ACHN (cell line): ENCODE measurements around the gene MED31.

Experiments
- DNase-seq: peaks from one replicate; pipeline ENCODE4 v3.0.0-alpha.2; 2015
- in situ Hi-C: cut with HindIII; loops from 2 replicates; pipeline ENCODE4 v1.10.0; 2017; ENCODE audit warnings: low sequenced_read_pairs, low pct_ligation_motif_present, low pct_unique_long_range_greater_than_20kb

Gene MED31

GRCh38 chr17:6638046-6638908, 13.1 kb downstream of the MED31 start:
- DNase-seq, result no peak
- in situ Hi-C loops, result no loop called here

DNA sequence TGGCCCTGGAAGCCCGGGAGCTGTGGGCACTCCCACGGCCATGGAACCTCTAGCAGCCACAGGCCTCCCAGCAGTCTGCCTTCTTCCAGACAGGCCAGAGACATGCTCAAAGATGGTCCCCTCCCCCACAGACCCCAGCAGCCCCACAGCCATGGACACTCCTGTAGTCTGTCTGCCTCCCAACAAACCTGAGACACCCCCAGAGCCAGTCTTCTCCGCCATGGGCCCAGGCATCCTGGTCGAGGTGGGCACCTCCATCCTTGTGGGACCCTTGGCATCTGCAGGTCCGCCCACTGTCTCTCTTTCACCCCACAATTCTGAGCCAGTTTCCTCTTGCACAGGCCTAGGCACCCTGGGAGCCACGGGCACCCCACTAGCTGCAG, 14.0 kb downstream of the MED31 start:
- no peak for DNase-seq
- in situ Hi-C loops, result no loop called here

DNA sequence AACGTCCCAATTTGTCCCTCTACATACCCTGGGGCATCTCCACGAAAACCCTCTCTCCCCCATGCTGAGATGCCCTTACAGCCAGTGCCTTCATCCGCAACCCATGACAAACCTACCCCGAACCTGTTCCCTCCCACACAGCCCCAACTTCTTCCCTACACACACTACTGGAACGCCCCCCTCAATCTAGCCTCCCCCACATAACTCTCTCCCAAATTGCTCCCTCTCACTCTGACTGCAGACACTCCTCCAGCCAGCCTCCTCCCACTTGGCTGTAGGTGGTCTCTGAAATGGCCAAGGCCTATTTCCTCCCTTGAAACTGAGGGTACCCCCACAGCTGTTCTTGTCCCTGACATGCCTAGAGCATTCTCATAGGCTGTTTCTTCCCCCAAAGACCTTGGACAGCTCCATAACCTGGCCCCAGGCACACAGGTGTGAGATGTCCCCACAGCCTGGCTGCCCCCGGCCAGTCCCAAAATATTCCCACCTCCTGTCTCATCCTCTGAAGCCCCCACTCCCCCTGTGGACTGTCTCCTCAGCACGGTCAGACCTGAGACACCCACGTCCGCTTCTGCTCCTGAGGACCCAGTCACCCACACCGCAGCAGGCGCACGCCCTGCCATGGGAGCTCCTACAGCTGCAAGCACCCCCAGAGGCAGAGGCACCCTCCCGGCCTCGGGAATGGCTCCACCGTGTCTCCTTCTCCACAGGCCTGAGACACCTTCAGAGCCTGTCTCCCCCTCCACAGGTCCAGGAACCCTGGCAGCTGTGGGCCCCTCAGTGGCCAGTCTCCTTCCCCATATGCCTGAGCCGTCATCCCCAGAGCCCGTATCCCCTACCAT, 14.6 kb downstream of the MED31 start:
- in situ Hi-C loops, result no loop called here
- DNase-seq, result no peak

DNA sequence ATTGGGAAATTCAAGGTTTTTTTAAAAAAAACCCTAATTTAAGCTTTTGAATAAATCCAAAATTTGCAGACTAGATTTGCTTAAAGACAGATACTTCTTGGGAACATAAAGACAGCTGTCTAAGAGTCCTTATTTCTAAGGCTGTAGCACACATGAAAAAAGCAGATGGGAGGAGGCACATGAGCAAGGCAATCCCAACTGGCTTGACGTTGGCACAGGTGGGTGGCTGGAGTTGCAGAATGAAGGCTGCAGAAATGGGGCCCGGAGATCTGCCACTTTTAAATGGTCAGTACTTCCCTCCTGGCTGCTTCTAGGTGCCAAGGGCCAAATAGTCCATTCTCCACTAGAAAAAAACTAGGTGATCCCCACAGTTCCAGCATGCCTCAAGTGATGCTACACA, 15.3 kb downstream of the MED31 start:
- no peak for DNase-seq
- in situ Hi-C loops, result no loop called here

DNA sequence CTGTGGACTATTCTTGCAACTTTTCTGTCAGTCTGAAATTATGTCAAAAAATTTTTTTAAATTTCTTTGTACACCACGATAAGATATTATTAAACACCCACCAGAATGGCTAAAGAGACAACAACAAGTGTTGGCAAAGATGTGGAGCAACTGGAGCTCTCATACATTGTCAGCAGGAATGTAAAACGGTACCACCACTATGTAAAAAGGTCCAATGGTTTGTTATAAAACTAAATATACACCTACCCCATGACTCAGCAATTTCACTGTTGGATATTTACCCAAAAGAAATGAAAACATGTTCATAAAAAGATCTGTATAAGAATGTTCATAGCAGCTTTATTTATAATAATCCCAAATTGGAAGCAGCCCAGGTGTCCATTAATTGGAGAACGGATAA, 18.1 kb downstream of the MED31 start:
- no peak for DNase-seq
- in situ Hi-C loops, result no loop called here

DNA sequence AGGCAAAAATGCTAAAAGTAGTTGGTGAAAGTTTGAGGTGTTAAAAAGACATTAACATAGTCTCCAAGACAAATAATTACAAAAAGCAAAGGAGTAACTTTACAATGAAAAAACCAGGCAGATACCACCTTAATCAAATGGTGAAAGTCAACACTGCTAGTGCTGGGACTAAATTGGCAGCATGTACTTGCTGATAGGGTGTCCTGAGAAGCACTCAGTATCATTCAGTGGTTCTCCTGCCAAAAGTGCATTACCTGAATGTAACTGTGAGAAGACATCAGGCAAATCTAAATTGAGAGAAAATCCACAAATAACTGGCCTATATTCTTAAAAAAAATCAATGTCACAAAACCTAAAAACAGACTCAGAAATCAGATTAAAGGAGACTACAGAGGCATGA, 18.9 kb downstream of the MED31 start:
- in situ Hi-C loops, result no loop called here
- DNase-seq, result no peak

DNA sequence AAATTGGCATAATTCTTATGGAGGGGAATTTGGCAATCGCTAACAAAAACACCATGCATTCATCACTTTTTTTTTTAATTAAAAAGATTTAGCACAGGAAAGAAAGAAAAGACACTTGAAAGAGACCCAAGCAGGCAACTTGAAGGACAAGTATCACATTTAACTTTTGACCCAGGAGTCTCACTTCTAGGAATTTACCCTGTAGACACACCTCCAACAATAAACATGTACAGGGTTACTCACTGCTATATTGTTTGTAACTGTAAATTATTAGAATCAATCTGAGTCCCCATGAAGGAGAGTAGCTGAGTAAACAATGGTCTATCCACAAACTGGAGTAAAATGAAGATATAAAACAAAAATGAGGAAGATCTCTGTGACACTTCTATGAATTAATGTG, 21.0 kb downstream of the MED31 start:
- in situ Hi-C loops, result no loop called here
- DNase-seq, result no peak

GRCh38 chr17:6627019-6627418, 24.4 kb downstream of the MED31 start:
- in situ Hi-C loops, result no loop called here
- DNase-seq, result peak; percentile 25

DNA sequence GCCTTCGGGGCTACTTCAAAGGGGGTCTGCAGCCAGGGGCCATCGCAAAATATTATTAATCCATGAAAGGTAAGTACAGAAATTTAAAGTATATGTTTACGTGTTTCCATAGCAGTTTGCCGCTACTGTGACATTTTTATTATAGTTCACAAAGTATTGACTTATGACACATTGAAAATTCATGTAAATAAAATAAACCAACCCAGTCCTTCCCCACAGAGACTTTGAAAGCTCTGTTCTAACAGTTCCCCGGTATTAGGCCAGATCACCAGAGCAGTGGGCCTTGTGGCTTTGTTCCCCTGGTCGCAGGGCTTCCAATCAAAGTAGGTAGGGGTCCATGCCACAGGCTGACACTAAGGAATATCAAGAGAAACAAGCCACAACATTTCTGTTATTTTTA, 24.8 kb downstream of the MED31 start:
- in situ Hi-C loops, result no loop called here
- no peak for DNase-seq

DNA sequence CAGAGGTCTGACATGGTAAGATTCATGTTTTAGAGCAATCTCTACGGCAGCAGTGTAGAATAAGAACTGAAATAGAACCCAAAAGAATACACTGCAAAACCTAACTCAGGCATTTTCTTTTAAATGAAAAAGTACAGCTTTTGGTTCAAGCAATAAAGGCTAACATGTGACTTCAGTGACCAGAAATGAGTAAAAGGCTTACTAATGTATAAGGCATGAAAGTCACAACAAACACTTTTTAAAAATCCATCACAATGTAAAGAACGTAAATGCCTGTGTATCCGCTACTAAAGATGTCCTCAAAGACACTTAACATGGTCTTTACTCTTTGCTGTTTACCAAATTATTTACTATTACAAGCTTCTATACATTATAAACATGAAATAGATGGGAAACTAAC, 27.5 kb downstream of the MED31 start:
- in situ Hi-C loops, result no loop called here
- no peak for DNase-seq

GRCh38 chr17:6611231-6611630, 40.2 kb downstream of the MED31 start:
- in situ Hi-C loops, result no loop called here
- DNase-seq, result no peak

GRCh38 chr17:6610011-6610410, 41.4 kb downstream of the MED31 start:
- DNase-seq, result no peak
- in situ Hi-C loops, result no loop called here

GRCh38 chr17:6608321-6608720, 43.1 kb downstream of the MED31 start:
- in situ Hi-C loops, result no loop called here
- peak; percentile 65 for DNase-seq

DNA sequence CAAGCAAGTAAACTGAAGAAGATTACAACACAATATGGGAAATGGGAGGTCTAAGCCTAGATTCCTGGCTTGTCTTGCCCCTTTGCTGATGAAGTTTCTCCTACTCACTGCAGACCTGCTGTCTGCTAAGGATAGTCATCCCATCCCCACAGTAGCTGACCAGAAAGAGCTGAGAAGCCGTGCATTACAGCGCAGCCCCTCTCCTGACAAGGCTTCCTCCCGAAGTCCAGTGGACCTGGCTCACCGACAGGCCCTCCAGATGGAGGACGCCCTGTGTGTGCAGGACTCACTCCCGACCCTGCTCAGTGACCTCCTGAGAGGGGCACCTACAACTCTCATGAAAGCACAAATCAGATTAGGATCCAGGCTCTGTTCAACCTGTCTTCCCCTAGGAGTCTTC, 46.3 kb downstream of the MED31 start:
- no peak for DNase-seq

DNA sequence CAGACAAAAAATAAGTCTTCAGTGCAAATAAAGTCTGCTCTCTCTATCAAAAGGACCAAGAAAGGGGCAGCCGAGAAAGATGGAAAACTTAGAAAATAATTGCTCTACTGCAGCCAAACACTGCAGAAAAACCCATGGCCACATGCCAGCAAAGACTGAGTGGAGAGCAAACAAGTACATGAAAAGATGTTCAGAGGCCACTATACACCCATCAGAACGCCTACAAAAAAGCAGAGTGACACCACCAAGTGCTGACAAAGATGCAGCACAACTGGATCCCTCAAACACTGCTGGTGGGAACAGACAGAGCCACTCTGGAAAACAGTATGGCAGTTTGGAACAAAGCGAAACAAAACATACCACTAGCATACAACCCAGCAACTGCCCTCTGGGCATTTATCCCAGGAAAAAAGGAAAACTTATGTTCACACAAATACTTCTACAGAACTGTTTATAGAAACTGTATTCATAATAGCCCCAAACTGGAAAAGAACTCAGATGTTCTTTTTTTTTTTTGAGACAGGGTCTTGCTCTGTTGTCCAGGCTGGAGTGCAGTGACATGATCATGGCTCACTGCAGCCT, 47.6 kb downstream of the MED31 start:
- in situ Hi-C loops, result no loop called here
- DNase-seq, result no peak

More for the DNA sequence above, 46.3 kb downstream of the MED31 start:
- in situ Hi-C loops, result no loop called here

- in situ Hi-C loops, result no loop called here
- no peak for DNase-seq
Measured at GRCh38 chr17:6602141-6602540, 49.3 kb downstream of the MED31 start.

DNA sequence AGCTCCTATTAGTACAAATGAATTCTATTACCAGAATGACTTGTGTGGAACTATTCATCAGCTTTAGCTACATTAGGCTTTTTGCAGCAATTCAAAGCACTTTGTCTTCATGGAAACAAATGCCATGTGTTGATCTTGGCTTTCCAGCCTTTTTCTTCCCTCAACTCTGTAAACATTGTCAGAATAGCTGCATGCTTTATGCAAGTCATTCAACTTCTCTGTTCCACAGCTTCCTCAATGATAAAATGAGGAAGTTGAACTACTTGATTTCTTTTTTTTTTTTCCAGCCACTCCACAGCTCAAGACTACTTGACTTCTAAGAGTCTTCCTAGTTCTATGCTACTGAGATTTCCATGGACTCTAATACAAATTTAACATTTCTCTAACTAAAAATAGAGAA, 52.0 kb downstream of the MED31 start:
- in situ Hi-C loops, result no loop called here

DNA sequence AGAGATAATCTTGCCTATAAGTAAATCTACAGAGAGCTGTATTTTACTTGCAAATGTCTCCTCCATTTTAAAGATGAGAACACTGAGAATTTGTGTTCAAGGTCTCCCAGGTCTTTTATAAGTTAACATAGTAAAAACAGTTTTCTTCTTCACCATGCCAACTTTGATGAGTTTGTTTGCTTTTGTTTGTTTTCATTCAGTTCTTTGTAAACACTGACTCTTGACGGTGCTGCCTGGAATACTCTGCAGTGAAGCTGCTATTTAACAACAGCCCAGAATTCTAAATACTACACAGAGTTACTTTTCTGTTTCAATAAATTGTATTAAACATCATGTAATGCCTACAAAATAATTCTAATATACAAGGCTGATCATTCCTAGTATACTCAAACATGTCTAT, 53.7 kb downstream of the MED31 start:
- in situ Hi-C loops, result no loop called here
- DNase-seq, result no peak

More for the DNA sequence above, 52.0 kb downstream of the MED31 start:
- DNase-seq, result no peak

DNA sequence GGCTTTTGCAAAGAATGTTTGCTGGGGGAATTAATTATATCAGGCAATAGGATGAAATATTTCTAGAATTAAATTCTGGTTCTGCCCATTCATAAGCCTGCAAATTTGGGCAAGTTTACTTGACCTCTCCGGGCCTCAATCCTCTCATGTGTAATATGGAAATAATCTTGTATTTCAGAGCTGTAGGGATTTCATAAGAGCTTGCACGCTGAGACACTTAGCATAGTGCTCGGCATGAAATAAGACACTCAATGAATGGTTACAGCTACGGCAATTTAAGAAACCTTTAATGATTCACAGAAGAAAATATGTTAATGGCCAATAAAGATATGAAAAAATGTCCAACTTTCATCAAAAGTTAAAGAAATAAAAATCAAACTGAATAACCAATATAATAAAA, 54.5 kb downstream of the MED31 start:
- no peak for DNase-seq
- in situ Hi-C loops, result no loop called here
